NCI-H1048 (cell line): ENCODE data around the gene CERS5.
"Not testable (repeated sequence)": the region's sequence is repeated elsewhere in the genome, so short reads cannot be mapped to it uniquely, and the experiment has no call there.

ENCODE experiments used
- DNase-seq: peaks from one replicate; lab custom pipeline; 2025; lab: John Stamatoyannopoulos, UW

The CERS5 gene

GRCh38 chr12:50187084-50187900, 20.1 kb upstream of the CERS5 start:
- no peak for DNase-seq

GRCh38 chr12:50186681-50187080, 19.5 kb upstream of the CERS5 start:
- DNase-seq = no peak

- DNase-seq = no peak
Observed at GRCh38 chr12:50185970-50186663, 18.9 kb upstream of the CERS5 start.

GRCh38 chr12:50185301-50185895, 18.2 kb upstream of the CERS5 start:
- no peak for DNase-seq

GRCh38 chr12:50184261-50184660, 17.1 kb upstream of the CERS5 start:
- no peak for DNase-seq

- no peak for DNase-seq
Observed at GRCh38 chr12:50182461-50182860, 15.3 kb upstream of the CERS5 start.

- no peak for DNase-seq
Observed at GRCh38 chr12:50181691-50182090, 14.5 kb upstream of the CERS5 start.

- DNase-seq = no peak
Observed at GRCh38 chr12:50175716-50176026, 8.5 kb upstream of the CERS5 start.

- peak; percentile 43 for DNase-seq
Observed at GRCh38 chr12:50174971-50175715, 8.0 kb upstream of the CERS5 start.

- DNase-seq = no peak
Observed at GRCh38 chr12:50166799-50167048, 445 bp downstream of the CERS5 start.

- no peak for DNase-seq
Observed at GRCh38 chr12:50164963-50165362, 2.2 kb downstream of the CERS5 start.

GRCh38 chr12:50162230-50162629, 4.9 kb downstream of the CERS5 start:
- DNase-seq = no peak

- no peak for DNase-seq
Observed at GRCh38 chr12:50160643-50161042, 6.5 kb downstream of the CERS5 start.

GRCh38 chr12:50157259-50157658, 9.9 kb downstream of the CERS5 start:
- DNase-seq = no peak

- DNase-seq = no peak
Observed at GRCh38 chr12:50156641-50157040, 10.5 kb downstream of the CERS5 start.

- DNase-seq = not testable (repeated sequence)
Observed at GRCh38 chr12:50154947-50155346, 12.2 kb downstream of the CERS5 start.

- DNase-seq = no peak
Observed at GRCh38 chr12:50151047-50151687, 16.0 kb downstream of the CERS5 start.

- no peak for DNase-seq
Observed at GRCh38 chr12:50149311-50149710, 17.9 kb downstream of the CERS5 start.

- DNase-seq = not testable (repeated sequence)
Observed at GRCh38 chr12:50148011-50148410, 19.2 kb downstream of the CERS5 start.

GRCh38 chr12:50147281-50147680, 19.9 kb downstream of the CERS5 start:
- DNase-seq = no peak

GRCh38 chr12:50145439-50145838, 21.7 kb downstream of the CERS5 start:
- no peak for DNase-seq

GRCh38 chr12:50142993-50143392, 24.2 kb downstream of the CERS5 start:
- DNase-seq = no peak
